Measurements from ENCODE around the gene RAB31. TPM values are rescaled to one million over a fixed set of nuclear protein-coding genes. Genes with fewer than 3 reads are reported as not detected.

The RAB31 gene
- total RNA-seq, 1 donor from 2014 or later, result 36.8 TPM

DNA sequence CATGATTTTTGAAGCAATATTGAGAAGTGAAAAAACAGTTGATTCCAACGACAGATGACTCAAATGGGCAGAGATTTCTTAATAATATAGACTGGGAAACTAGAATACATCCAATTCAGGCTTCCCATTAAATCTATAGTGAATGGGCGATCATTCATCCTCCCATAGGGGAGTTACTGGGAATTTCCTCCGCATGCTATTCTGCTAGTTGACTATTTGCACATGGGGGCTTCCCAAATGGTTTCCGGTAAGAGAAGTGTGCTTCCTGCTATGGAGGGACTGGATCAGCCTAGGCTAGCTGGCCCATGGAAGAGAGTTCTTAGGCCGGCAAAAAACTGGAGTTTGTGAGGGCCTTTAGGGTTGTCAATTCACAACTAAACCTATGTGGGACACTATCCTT, 203.1 kb downstream of the RAB31 start:
- H3K9me3 ChIP-seq, result no peaks in the 10 kb centered on the region
- H3K4me3 ChIP-seq, result no peak overlapping the region
- no peak for DNase-seq (ENCODE audit: low spot score in 2 of 2)
- no peak for TF ChIP-seq CTCF (IDR thresholded peaks at IDR 0.05)
- H3K36me3 ChIP-seq, result no peaks in the 10 kb centered on the region
- intact Hi-C loops (cut with DNase I), result loop anchor here (5.0 to 10.0 kb wide), 5 partner anchors 79 to 806 kb away; partner anchors contain the start of genes ANKRD12, NDUFV2, RALBP1 and TWSG1
- peaks cover 0 to 1% of the 10 kb centered on the region in 2 donors for H3K4me1 ChIP-seq
- H3K27me3 ChIP-seq, result no peaks in the 10 kb centered on the region
- no peak overlapping the region for H3K27ac ChIP-seq

Other genes starting within 250 kb of the RAB31 start
- gene RALBP1, start 232.8 kb upstream of the RAB31 start, total RNA-seq, result 67.2 TPM
- 34.4 TPM for gene PPP4R1, start 93.7 kb upstream of the RAB31 start, total RNA-seq
- not detected for gene TXNDC2, start 177.7 kb downstream of the RAB31 start, total RNA-seq
- 109 TPM for gene VAPA, start 205.7 kb downstream of the RAB31 start, total RNA-seq